Thyroid gland (tissue), 4 donors: ENCODE results near the gene ZNF597. TPM values are rescaled to one million over a fixed set of nuclear protein-coding genes. Genes with fewer than 3 reads are reported as not detected.

Experiments used
- DNase-seq, 2 donors: peaks; one replicate each; pipeline ENCODE4 v3.0.0-alpha.2; 2019
- H3K27ac ChIP-seq, 3 donors: fragments of 200-600 bp; sonication (generic); 1 replicate in 2 of 3; 2 replicates in 1 of 3; pipeline ENCODE4 v1.5.1; 2016 to 2019; ENCODE audit warnings: mild to moderate bottlenecking in 1 of 3, moderate library complexity in 1 of 3
- H3K27me3 ChIP-seq: fragments of 200-600 bp; sonication (generic); one replicate; pipeline ENCODE4 v1.5.1; 2019
- H3K36me3 ChIP-seq, 2 donors: fragments of 200-600 bp; sonication (generic); one replicate each; pipeline ENCODE4 v1.5.1; 2016 to 2019
- H3K4me1 ChIP-seq, 2 donors: fragments of 200-600 bp; sonication (generic); one replicate each; pipeline ENCODE4 v1.5.1; 2017 to 2019
- H3K4me3 ChIP-seq, 3 donors: fragments of 200-600 bp; sonication (generic); replicated peaks in 1 of 3; 1 replicate in 2 of 3; 2 replicates in 1 of 3; pipeline ENCODE4 v1.5.1; 2016; ENCODE audit warnings: mild to moderate bottlenecking in 1 of 3
- H3K9me3 ChIP-seq: fragments of 200-600 bp; sonication (generic); one replicate; pipeline ENCODE4 v1.5.1; 2017
- POLR2A ChIP-seq, 2 donors: fragments of 450-650 bp; IDR thresholded peaks; one replicate each; pipeline ENCODE4 v1.6.1; 2017; ENCODE audit warnings: antibody characterized with exemption in 2 of 2, mild to moderate bottlenecking in 2 of 2, moderate library complexity in 1 of 2
- WGBS, 2 donors: methylation state at CpG; one replicate each; pipeline ENCODE4 v1.1.5; 2017; 5-methylcytosine and 5-hydroxymethylcytosine counted together
- intact Hi-C: fragments of 100-400 bp; cut with DNase I; formaldehyde crosslinking; loops from one replicate; pipeline ENCODE4 v1.15.1; 2023
- total RNA-seq, 4 donors: library from RNA; depleted of rRNA; stranded (reverse); fragments of >200 nt; gene quantifications; one replicate each; pipeline ENCODE4 v1.2.3, GENCODE V29; 2016
- TF ChIP-seq, protein P1 (sequence below), 6 experiments: fragments of 200-600 bp in 3 of 6; fragments of 450-650 bp in 3 of 6; sonication (generic) in 3 of 6; IDR thresholded peaks; one replicate each; pipeline ENCODE4 v1.5.1; 2016 to 2019; ENCODE audit warnings: antibody characterized with exemption in 6 of 6, mild to moderate bottlenecking in 2 of 6, inconsistent platforms in 1 of 6, moderate library complexity in 1 of 6

The ZNF597 gene
- total RNA-seq, 4 donors from 2014 or later = 2.7 to 6.8 (median 4.3) TPM

DNA sequence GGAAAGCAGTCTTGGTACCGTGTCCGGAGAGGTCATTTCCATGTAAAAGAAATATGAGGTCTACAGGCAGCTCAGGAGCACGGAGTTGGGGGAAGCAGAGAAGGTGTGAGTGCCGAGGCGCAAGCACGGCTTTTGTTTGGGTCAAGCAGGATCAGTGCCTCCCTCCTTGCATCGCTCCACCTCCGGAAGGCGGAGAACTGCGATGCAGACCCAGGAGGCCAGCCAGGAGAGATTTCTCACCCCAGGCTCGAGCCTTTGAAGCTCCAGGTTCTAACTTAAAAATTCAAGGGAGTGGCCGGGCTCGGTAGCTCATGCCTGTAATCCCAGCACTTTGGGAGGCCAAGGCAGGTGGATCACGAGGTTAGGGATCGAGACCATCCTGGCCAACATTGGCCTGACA is 25.2 kb upstream of the ZNF597 start:
- 64 to 72% methylated on average over 5 to 15 of the region's 15 CpGs for WGBS, 2 donors
- peaks cover 16 to 23% of the 10 kb centered on the region in 2 donors for H3K4me1 ChIP-seq
- peaks cover 0 to 3% of the 10 kb centered on the region in 2 donors for H3K36me3 ChIP-seq
- intact Hi-C loops = no loop called here
- H3K27ac ChIP-seq = no peak overlapping the region
- no peaks in the 10 kb centered on the region for H3K9me3 ChIP-seq
- no peaks in the 10 kb centered on the region for H3K27me3 ChIP-seq
- H3K4me3 ChIP-seq = no peak overlapping the region
- TF ChIP-seq, protein P1, sequence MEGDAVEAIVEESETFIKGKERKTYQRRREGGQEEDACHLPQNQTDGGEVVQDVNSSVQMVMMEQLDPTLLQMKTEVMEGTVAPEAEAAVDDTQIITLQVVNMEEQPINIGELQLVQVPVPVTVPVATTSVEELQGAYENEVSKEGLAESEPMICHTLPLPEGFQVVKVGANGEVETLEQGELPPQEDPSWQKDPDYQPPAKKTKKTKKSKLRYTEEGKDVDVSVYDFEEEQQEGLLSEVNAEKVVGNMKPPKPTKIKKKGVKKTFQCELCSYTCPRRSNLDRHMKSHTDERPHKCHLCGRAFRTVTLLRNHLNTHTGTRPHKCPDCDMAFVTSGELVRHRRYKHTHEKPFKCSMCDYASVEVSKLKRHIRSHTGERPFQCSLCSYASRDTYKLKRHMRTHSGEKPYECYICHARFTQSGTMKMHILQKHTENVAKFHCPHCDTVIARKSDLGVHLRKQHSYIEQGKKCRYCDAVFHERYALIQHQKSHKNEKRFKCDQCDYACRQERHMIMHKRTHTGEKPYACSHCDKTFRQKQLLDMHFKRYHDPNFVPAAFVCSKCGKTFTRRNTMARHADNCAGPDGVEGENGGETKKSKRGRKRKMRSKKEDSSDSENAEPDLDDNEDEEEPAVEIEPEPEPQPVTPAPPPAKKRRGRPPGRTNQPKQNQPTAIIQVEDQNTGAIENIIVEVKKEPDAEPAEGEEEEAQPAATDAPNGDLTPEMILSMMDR (IDR thresholded peaks at IDR 0.05) = no peak
- TF ChIP-seq POLR2A (IDR thresholded peaks at IDR 0.05) = no peak
- DNase-seq = no peak

DNA sequence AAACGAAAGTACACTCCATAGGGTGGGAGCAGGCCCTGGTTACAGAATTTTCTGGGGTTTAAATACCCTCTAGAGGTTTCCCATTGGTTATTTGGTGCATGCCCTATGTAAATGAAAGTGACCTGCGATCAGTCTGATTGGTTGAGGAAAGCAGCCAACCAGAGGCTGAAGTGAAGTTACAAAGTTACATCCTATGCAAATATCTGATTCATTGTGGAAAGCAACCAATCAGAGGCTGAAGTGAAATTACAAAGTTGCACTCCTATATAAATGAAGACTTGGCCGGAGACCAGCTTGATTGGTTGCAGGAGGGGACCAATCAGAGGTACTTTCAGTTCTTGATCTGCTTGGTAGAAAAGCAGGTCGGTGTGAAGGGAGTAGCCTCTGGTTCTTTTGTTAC is 24.6 kb upstream of the ZNF597 start:
- H3K4me1 ChIP-seq = peaks cover 16 to 23% of the 10 kb centered on the region in 2 donors
- TF ChIP-seq, protein P1 (IDR thresholded peaks at IDR 0.05) = no peak
- TF ChIP-seq POLR2A (IDR thresholded peaks at IDR 0.05) = no peak
- WGBS, 2 donors = 83 to 85% methylated on average over 4 of the region's 4 CpGs

DNA sequence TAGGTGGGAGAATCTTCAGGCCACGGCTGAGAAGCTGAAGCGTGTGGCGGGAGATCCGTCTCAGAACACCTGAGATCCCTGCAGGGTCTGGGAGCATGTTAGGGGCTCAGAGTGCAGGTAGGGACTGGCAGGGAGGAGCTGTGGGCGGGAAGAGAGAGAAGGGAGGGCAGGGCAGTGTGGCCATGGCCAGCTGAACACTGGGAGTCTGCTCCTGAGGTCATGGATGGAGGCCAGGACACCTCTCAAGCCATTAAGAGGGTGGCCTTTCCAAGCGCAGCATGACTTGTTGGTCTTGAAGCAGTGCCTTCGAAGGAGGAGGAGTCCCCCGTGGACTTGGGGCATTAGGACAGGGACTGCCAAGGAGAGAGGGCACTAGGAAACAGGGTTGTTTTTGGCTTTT is 23.9 kb upstream of the ZNF597 start:
- Histone ChIP-seq H3K27ac (no peak overlapping the region), H3K4me1 (peaks cover 16 to 23% of the 10 kb centered on the region in 2 donors), H3K27me3 (no peaks in the 10 kb centered on the region), H3K4me3 (no peak overlapping the region), H3K36me3 (peaks cover 0 to 3% of the 10 kb centered on the region in 2 donors), H3K9me3 (no peaks in the 10 kb centered on the region)
- intact Hi-C loops = no loop called here
- 78 to 88% methylated on average over 5 to 8 of the region's 8 CpGs for WGBS, 2 donors
- TF ChIP-seq, protein P1 (IDR thresholded peaks at IDR 0.05) = no peak
- TF ChIP-seq POLR2A (IDR thresholded peaks at IDR 0.05) = no peak
- peak; percentile 87 to 88 for DNase-seq

More for the DNA sequence above, 24.6 kb upstream of the ZNF597 start:
- no peaks in the 10 kb centered on the region for H3K27me3 ChIP-seq
- H3K36me3 ChIP-seq = peaks cover 0 to 3% of the 10 kb centered on the region in 2 donors
- H3K4me3 ChIP-seq = no peak overlapping the region
- no peaks in the 10 kb centered on the region for H3K9me3 ChIP-seq
- no peak for DNase-seq
- intact Hi-C loops = no loop called here
- no peak overlapping the region for H3K27ac ChIP-seq

DNA sequence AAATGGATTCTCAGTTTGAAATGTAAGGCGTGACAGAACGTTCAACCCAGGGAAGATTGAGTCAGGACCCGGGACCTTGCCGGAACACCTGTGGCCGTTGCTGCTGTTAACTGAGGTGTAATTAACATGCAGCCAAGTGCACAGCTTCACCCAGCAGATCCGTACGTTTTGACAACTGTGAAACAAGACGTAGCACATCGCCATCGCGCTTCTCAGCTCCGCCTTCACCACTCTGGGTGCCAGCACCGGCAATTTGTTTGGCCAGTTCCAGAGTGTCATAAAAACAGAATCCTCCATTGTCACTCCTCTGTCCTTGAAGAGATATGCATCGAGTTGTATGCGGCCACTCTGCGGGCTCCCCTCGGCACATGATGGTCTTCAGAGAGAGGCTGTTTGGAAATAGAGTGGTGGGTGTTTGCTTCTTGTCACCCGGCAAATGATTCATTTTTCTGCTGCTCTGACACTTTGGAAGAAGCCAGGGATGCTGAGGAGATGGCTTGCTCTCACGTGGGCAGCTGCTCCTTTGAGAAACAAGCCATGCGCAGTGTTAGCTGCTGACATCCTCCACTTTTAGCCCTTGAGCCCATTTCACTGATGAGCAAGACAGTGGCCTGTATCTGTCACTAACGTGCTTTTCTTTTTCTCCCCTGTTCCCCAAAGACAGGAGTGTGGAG is 22.7 kb upstream of the ZNF597 start:
- no peak overlapping the region for H3K27ac ChIP-seq
- no peak for TF ChIP-seq POLR2A (IDR thresholded peaks at IDR 0.05)
- TF ChIP-seq, protein P1 (IDR thresholded peaks at IDR 0.05) = no peak
- intact Hi-C loops = no loop called here
- DNase-seq = no peak
- H3K9me3 ChIP-seq = no peaks in the 10 kb centered on the region
- no peaks in the 10 kb centered on the region for H3K27me3 ChIP-seq
- peaks cover 0 to 3% of the 10 kb centered on the region in 2 donors for H3K36me3 ChIP-seq
- 93% methylated on average over 21 of the region's 21 CpGs for WGBS, 2 donors
- peaks cover 19 to 31% of the 10 kb centered on the region in 2 donors for H3K4me1 ChIP-seq
- no peak overlapping the region for H3K4me3 ChIP-seq

DNA sequence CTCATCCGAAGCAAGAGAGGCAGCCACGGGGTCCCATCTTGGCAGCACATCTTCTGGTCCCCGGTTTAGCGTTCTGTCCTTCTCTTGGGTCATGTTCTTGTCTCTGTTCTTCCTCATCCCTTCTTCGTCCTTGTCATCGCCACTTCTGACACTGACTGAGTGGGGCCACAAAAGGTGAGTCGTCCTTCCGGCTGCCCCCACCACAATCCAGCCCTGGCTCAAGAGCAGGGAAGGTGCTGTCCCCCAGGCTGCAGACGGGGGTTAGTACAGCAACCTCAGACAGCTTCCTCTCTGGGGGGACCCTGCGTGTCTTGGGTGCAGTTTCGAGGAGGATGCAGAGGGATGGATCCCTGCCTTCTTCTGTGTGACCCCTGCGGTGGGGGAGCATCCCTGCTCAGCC is 22.0 kb upstream of the ZNF597 start:
- Histone ChIP-seq H3K4me3 (no peak overlapping the region), H3K9me3 (no peaks in the 10 kb centered on the region), H3K4me1 (peaks cover 21 to 35% of the 10 kb centered on the region in 2 donors), H3K27ac (no peak overlapping the region), H3K27me3 (no peaks in the 10 kb centered on the region), H3K36me3 (peaks cover 0 to 3% of the 10 kb centered on the region in 2 donors)
- 91 to 93% methylated on average over 12 of the region's 12 CpGs for WGBS, 2 donors
- intact Hi-C loops = no loop called here
- no peak for DNase-seq
- TF ChIP-seq, protein P1 (IDR thresholded peaks at IDR 0.05) = no peak
- no peak for TF ChIP-seq POLR2A (IDR thresholded peaks at IDR 0.05)
